PC-9 (cell line): ENCODE measurements around the gene UBE2D4.
"Not testable (repeated sequence)": the region's sequence is repeated elsewhere in the genome, so short reads cannot be mapped to it uniquely, and the experiment has no call there.

ENCODE experiments used
- CTCF ChIP-seq: fragments of 200-600 bp; sonication (generic); conservative IDR thresholded peaks from 2 replicates; pipeline ENCODE4 v1.6.1; 2017; ENCODE audit warnings: mixed run types, antibody characterized with exemption, mild to moderate bottlenecking, moderate library complexity
- EZH2 ChIP-seq: fragments of 200-600 bp; sonication (generic); IDR thresholded peaks from 2 replicates; pipeline ENCODE4 v1.8.0; 2017; ENCODE audit warnings: antibody characterized with exemption, low read depth

GRCh38 chr7:43978102-43978501 lies 51.9 kb downstream of the UBE2D4 start:
- not testable (repeated sequence) for TF ChIP-seq EZH2, CTCF
